ENCODE results near the gene CMSS1. TPM values are rescaled to one million over a fixed set of nuclear protein-coding genes. Genes with fewer than 3 reads are reported as not detected.

CMSS1 gene
- total and polyA plus RNA-seq, 2 of the 13 experiments (the other 11 are each of a cell fraction or from before 2014, with no cell fraction given): 6.4 to 48.7 TPM

DNA sequence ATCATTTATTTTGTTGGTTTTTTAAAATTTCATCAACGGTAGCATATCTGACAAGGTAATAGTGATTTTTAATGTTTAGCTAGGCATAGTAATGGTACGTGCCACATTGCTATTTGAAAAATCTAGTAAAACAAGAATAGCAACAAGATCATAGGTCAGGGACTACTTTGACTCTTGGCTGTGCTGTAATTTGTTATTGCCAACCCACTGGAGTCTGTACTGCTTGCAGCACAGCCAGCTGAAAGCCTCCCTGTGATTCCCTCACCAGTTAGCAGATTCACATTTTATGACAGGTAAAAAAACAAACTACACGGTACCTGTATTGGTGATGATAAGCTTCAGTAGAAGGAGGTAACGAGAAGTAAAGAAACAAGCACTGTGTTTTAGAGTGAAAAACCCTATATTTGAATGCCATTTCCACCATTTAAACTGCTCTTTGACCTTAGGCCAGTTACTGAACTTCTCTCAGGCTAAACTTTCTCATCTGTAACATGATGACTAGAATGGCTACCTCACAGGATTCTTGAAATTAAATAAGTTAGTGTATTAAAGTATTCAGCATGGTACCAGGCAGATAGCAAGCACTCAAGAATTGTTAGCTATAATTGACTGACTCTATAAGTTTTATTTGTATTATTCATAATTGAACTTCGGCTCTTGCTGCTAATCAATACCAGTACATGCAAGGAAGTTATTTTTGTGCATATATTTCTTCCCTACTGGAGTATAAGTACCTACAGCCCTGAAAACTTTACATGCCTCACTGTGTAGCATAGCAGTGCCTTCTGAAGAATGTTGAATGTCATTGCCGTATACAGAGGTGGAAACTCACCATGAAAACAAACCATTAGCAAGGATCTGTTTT is 280.5 kb downstream of the CMSS1 start (continued):
- no peak for TF ChIP-seq ZNF503 (CRISPR knock-in tag; IDR thresholded peaks at IDR 0.05)
- TF ChIP-seq ZNF510 (CRISPR knock-in tag; IDR thresholded peaks at IDR 0.05; ENCODE audit: low read depth): 0 out of 2 replicates have a peak, but pooled peaks have one; percentile 32
- TF ChIP-seq MAFF (IDR thresholded peaks at IDR 0.05; ENCODE audit: low read depth, low read length): no peak
- no peak for TF ChIP-seq SNRNP70 (IDR thresholded peaks at IDR 0.05; ENCODE audit: low read depth, low read length)
- no peak for TF ChIP-seq ARHGAP35 (CRISPR knock-in tag; IDR thresholded peaks at IDR 0.05; ENCODE audit: borderline replicate concordance)
- TF ChIP-seq, protein P1, sequence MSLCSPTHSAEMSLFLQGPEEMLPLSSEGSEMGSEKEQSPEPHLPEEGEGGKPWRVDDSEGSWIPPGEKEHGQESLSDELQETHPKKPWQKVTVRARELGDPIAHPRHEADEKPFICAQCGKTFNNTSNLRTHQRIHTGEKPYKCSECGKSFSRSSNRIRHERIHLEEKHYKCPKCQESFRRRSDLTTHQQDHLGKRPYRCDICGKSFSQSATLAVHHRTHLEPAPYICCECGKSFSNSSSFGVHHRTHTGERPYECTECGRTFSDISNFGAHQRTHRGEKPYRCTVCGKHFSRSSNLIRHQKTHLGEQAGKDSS (CRISPR knock-in tag; IDR thresholded peaks at IDR 0.05; ENCODE audit: borderline replicate concordance, low read depth): no peak
- no peak for TF ChIP-seq ZNF121 (CRISPR knock-in tag; IDR thresholded peaks at IDR 0.05)
- no peak for TF ChIP-seq NBN (conservative IDR thresholded peaks at IDR 0.05)
- TF ChIP-seq ZNF619 (CRISPR knock-in tag; IDR thresholded peaks at IDR 0.05): no peak
- TF ChIP-seq ZBTB49 (CRISPR knock-in tag; IDR thresholded peaks at IDR 0.05; ENCODE audit: borderline replicate concordance): no peak
- TF ChIP-seq MED13 (CRISPR knock-in tag; IDR thresholded peaks at IDR 0.05): no peak
- no peak for TF ChIP-seq PCBP1 (IDR thresholded peaks at IDR 0.05; ENCODE audit: borderline replicate concordance, low read depth, low read length)
- TF ChIP-seq, protein P2, sequence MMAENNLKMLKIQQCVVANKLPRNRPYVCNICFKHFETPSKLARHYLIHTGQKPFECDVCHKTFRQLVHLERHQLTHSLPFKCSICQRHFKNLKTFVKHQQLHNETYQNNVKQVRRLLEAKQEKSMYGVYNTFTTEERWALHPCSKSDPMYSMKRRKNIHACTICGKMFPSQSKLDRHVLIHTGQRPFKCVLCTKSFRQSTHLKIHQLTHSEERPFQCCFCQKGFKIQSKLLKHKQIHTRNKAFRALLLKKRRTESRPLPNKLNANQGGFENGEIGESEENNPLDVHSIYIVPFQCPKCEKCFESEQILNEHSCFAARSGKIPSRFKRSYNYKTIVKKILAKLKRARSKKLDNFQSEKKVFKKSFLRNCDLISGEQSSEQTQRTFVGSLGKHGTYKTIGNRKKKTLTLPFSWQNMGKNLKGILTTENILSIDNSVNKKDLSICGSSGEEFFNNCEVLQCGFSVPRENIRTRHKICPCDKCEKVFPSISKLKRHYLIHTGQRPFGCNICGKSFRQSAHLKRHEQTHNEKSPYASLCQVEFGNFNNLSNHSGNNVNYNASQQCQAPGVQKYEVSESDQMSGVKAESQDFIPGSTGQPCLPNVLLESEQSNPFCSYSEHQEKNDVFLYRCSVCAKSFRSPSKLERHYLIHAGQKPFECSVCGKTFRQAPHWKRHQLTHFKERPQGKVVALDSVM (CRISPR knock-in tag; IDR thresholded peaks at IDR 0.05): no peak
- TF ChIP-seq RCOR2 (CRISPR knock-in tag; IDR thresholded peaks at IDR 0.05): no peak
- TF ChIP-seq, protein P3, sequence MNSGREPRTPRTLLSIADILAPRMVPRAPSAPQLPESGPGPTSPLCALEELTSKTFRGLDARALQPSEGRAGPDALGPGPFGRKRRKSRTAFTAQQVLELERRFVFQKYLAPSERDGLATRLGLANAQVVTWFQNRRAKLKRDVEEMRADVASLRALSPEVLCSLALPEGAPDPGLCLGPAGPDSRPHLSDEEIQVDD (CRISPR knock-in tag; IDR thresholded peaks at IDR 0.05; ENCODE audit: borderline replicate concordance): no peak
- no peak for TF ChIP-seq ZNF670 (CRISPR knock-in tag; IDR thresholded peaks at IDR 0.05; ENCODE audit: borderline replicate concordance)
- no peak for TF ChIP-seq HCFC1 (IDR thresholded peaks at IDR 0.05; ENCODE audit: low read depth, low read length)
- TF ChIP-seq, protein P4, sequence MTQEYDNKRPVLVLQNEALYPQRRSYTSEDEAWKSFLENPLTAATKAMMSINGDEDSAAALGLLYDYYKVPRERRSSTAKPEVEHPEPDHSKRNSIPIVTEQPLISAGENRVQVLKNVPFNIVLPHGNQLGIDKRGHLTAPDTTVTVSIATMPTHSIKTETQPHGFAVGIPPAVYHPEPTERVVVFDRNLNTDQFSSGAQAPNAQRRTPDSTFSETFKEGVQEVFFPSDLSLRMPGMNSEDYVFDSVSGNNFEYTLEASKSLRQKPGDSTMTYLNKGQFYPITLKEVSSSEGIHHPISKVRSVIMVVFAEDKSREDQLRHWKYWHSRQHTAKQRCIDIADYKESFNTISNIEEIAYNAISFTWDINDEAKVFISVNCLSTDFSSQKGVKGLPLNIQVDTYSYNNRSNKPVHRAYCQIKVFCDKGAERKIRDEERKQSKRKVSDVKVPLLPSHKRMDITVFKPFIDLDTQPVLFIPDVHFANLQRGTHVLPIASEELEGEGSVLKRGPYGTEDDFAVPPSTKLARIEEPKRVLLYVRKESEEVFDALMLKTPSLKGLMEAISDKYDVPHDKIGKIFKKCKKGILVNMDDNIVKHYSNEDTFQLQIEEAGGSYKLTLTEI (CRISPR knock-in tag; conservative IDR thresholded peaks at IDR 0.05): no peak
- no peak for TF ChIP-seq MZF1 (CRISPR knock-in tag; IDR thresholded peaks at IDR 0.05; ENCODE audit: borderline replicate concordance)

All from HepG2 (cell line).